Right atrium auricular region (tissue), 2 donors: ENCODE results near the gene CLDN1. TPM values are rescaled to one million over a fixed set of nuclear protein-coding genes. Genes with fewer than 3 reads are reported as not detected.

Experiments
- DNase-seq: peaks from one replicate; pipeline ENCODE4 v3.0.0-alpha.2; 2019; ENCODE audit warnings: low spot score
- H3K27ac ChIP-seq, 2 donors: fragments of 200-600 bp; sonication (generic); 1 replicate in 1 of 2; 2 replicates in 1 of 2; pipeline ENCODE4 v1.5.1; 2016 to 2019
- H3K27me3 ChIP-seq, 2 donors: fragments of 200-600 bp; sonication (generic); one replicate each; pipeline versions ENCODE4 v1.5.1 to v1.6.0; 2017 to 2019
- H3K36me3 ChIP-seq: fragments of 200-600 bp; sonication (generic); one replicate; pipeline ENCODE4 v1.5.1; 2016
- H3K4me1 ChIP-seq, 2 donors: fragments of 200-600 bp; sonication (generic); one replicate each; pipeline versions ENCODE4 v1.5.1 to v1.6.0; 2017 to 2019
- H3K4me3 ChIP-seq, 2 donors: fragments of 200-600 bp; sonication (generic); 1 replicate in 1 of 2; 2 replicates in 1 of 2; pipeline ENCODE4 v1.5.1; 2017 to 2019; ENCODE audit warnings: mild to moderate bottlenecking in 1 of 2, moderate library complexity in 1 of 2
- H3K9me3 ChIP-seq, 2 donors: fragments of 200-600 bp; sonication (generic); one replicate each; pipeline ENCODE4 v1.5.1; 2019
- CTCF ChIP-seq, 2 donors: fragments of 200-600 bp; sonication (generic); IDR thresholded peaks; one replicate each; pipeline ENCODE4 v1.5.1; 2019; ENCODE audit warnings: antibody characterized with exemption in 2 of 2
- total RNA-seq, 2 donors: library from RNA; depleted of rRNA; stranded (reverse); fragments of >200 nt; gene quantifications; one replicate each; pipeline ENCODE4 v1.1.0, GENCODE V29; 2016

CLDN1 gene
- total RNA-seq, 2 donors from 2014 or later = 9.0 to 12.7 TPM

- Histone ChIP-seq H3K36me3 (no peaks in the 10 kb centered on the region), H3K27me3 (no peaks in the 10 kb centered on the region), H3K4me3 (no peak overlapping the region), H3K27ac (no peak overlapping the region), H3K9me3 (no peaks in the 10 kb centered on the region), H3K4me1 (no peaks in the 10 kb centered on the region)
- TF ChIP-seq CTCF (IDR thresholded peaks at IDR 0.05) = no peak
- no peak for DNase-seq
Observed at GRCh38 chr3:190291994-190292584, 30.2 kb downstream of the CLDN1 start.

- Histone ChIP-seq H3K36me3 (no peaks in the 10 kb centered on the region), H3K9me3 (peaks cover 0 to 12% of the 10 kb centered on the region in 2 donors), H3K4me1 (no peaks in the 10 kb centered on the region), H3K4me3 (no peak overlapping the region), H3K27me3 (no peaks in the 10 kb centered on the region), H3K27ac (no peak overlapping the region)
- DNase-seq = no peak
- no peak for TF ChIP-seq CTCF (IDR thresholded peaks at IDR 0.05)
Observed at GRCh38 chr3:190289989-190290388, 32.3 kb downstream of the CLDN1 start.

- TF ChIP-seq CTCF (IDR thresholded peaks at IDR 0.05) = no peak
Observed at GRCh38 chr3:190288836-190289235, 33.4 kb downstream of the CLDN1 start.

GRCh38 chr3:190286014-190286413, 36.2 kb downstream of the CLDN1 start:
- DNase-seq = no peak
- no peaks in the 10 kb centered on the region for H3K27me3 ChIP-seq
- H3K4me3 ChIP-seq = no peak overlapping the region
- H3K4me1 ChIP-seq = peaks cover 0 to 6% of the 10 kb centered on the region in 2 donors
- no peak overlapping the region for H3K27ac ChIP-seq
- TF ChIP-seq CTCF (IDR thresholded peaks at IDR 0.05) = no peak
- H3K9me3 ChIP-seq = peaks cover 0 to 13% of the 10 kb centered on the region in 2 donors
- H3K36me3 ChIP-seq = no peaks in the 10 kb centered on the region

More at GRCh38 chr3:190288836-190289235, 33.4 kb downstream of the CLDN1 start:
- Histone ChIP-seq H3K4me3 (no peak overlapping the region), H3K27me3 (no peaks in the 10 kb centered on the region), H3K9me3 (peaks cover 0 to 13% of the 10 kb centered on the region in 2 donors), H3K4me1 (no peaks in the 10 kb centered on the region), H3K27ac (no peak overlapping the region), H3K36me3 (no peaks in the 10 kb centered on the region)
- no peak for DNase-seq

GRCh38 chr3:190281308-190282051, 40.8 kb downstream of the CLDN1 start:
- Histone ChIP-seq H3K9me3 (peaks cover 0 to 13% of the 10 kb centered on the region in 2 donors), H3K36me3 (no peaks in the 10 kb centered on the region), H3K27ac (peak overlapping the region in 1 of 2 donors; percentile 9), H3K4me1 (peaks cover 0 to 23% of the 10 kb centered on the region in 2 donors), H3K27me3 (no peaks in the 10 kb centered on the region), H3K4me3 (no peak overlapping the region)
- TF ChIP-seq CTCF (IDR thresholded peaks at IDR 0.05) = no peak
- no peak for DNase-seq
